HEK293T (cell line): ENCODE data around the gene ERBB2.

Experiments
- CTCF ChIA-PET: fragments of 350-600 bp; formaldehyde crosslinking; extraction: SDS; loops from one replicate; lab custom pipeline; 2021; ENCODE audit warnings: antibody characterized with exemption, inconsistent platforms; lab: Yijun Ruan, JAX
- POLR2A ChIA-PET: fragments of 350-600 bp; formaldehyde crosslinking; extraction: SDS; loops from one replicate; lab custom pipeline; 2020; ENCODE audit warnings: antibody characterized with exemption, inconsistent platforms; lab: Yijun Ruan, JAX
- DNase-seq: peaks from one replicate; pipeline ENCODE4 v3.0.0; 2012; ENCODE audit warnings: mixed read lengths; ENCODE audit errors: extremely low spot score
- ARNT ChIP-seq: fragments of 450-650 bp; IDR thresholded peaks from 2 replicates; pipeline ENCODE4 v1.6.1; 2017; ENCODE audit warnings: mild to moderate bottlenecking
- BHLHE40 ChIP-seq: fragments of 450-650 bp; IDR thresholded peaks from 2 replicates; pipeline ENCODE4 v1.6.1; 2016; ENCODE audit warnings: mild to moderate bottlenecking, moderate library complexity, borderline replicate concordance
- CTBP1 ChIP-seq: fragments of 450-650 bp; IDR thresholded peaks from 2 replicates; pipeline ENCODE4 v1.6.1; 2016; ENCODE audit warnings: borderline replicate concordance
- ELF4 ChIP-seq: fragments of 450-650 bp; IDR thresholded peaks from 2 replicates; pipeline ENCODE4 v1.6.1; 2017; ENCODE audit warnings: antibody characterized with exemption
- FOXA1 ChIP-seq: fragments of 450-650 bp; IDR thresholded peaks from 2 replicates; pipeline ENCODE4 v1.6.1; 2016; ENCODE audit warnings: mild to moderate bottlenecking
- FOXK2 ChIP-seq: fragments of 450-650 bp; IDR thresholded peaks from 2 replicates; pipeline ENCODE4 v1.6.1; 2016; ENCODE audit warnings: mild to moderate bottlenecking
- FOXM1 ChIP-seq: fragments of 450-650 bp; IDR thresholded peaks from 2 replicates; pipeline ENCODE4 v1.6.1; 2017; ENCODE audit warnings: mild to moderate bottlenecking, borderline replicate concordance
- HDGF ChIP-seq: fragments of 450-650 bp; IDR thresholded peaks from 2 replicates; pipeline ENCODE4 v1.6.1; 2017; ENCODE audit warnings: antibody characterized with exemption, borderline replicate concordance
- L3MBTL2 ChIP-seq: fragments of 450-650 bp; conservative IDR thresholded peaks from 2 replicates; pipeline ENCODE4 v1.6.1; 2016; ENCODE audit warnings: mild to moderate bottlenecking
- LEF1 ChIP-seq: fragments of 450-650 bp; IDR thresholded peaks from 2 replicates; pipeline ENCODE4 v1.6.1; 2017; ENCODE audit warnings: mild to moderate bottlenecking, borderline replicate concordance
- NFRKB ChIP-seq: fragments of 450-650 bp; IDR thresholded peaks from 2 replicates; pipeline ENCODE4 v1.6.1; 2016; ENCODE audit warnings: mild to moderate bottlenecking, moderate library complexity
- SP1 ChIP-seq: fragments of 450-650 bp; IDR thresholded peaks from 2 replicates; pipeline ENCODE4 v1.6.1; 2017
- SUZ12 ChIP-seq: fragments of 450-650 bp; IDR thresholded peaks from 2 replicates; pipeline ENCODE4 v1.6.1; 2016; ENCODE audit warnings: mild to moderate bottlenecking
- TARDBP ChIP-seq: fragments of 450-650 bp; IDR thresholded peaks from 2 replicates; pipeline ENCODE4 v1.6.1; 2016
- ZNF384 ChIP-seq: fragments of 450-650 bp; IDR thresholded peaks from 2 replicates; pipeline ENCODE4 v1.6.1; 2016
- TF ChIP-seq, protein P1 (sequence below): fragments of 450-650 bp; IDR thresholded peaks from 2 replicates; pipeline ENCODE4 v1.6.1; 2016

The ERBB2 gene

DNA sequence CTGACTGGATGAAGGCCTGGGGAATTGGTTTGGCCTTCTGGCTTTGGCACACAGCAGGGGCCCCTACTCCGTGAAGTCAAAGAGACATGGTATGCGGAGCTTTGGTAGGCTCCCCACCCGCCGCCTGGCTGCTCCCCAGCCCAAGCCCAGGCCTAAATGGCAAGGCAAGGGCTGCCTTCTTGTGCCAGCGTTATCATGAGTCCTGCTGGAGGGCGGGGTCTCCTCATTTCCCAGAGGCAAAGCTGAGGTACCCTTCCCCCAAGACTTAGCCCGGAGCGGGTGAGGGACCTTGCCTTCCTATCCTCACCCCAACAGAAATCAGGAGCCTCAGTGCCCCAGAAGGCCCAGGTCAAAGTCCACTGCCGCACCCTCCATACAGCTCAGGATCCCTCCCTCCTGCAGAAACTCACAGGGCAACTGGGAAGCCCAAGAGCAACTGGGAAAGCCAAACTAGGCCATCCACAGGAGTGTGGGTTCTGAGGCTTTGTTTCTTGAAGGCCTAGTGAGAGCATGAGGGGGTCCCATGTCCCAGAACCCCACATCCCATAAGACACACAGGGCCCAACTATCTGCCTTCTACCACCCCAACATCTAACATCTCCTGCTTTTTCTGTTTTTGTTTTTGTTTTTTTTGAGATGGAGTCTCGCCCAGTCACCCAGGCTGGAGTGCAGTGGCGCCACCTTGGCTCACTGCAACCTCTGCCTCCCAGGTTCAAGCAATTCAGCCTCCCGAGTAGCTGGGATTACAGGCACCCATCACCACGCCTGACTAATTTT is 21.3 kb upstream of the ERBB2 start:
- no peak for DNase-seq
- CTCF ChIA-PET = interaction anchor here (0.7 to 1.4 kb wide), 7 partner anchors 10 to 103 kb away, joined by 3 to 6 read pairs (median 4); partner anchors contain the start of gene PNMT
- TF ChIP-seq NFRKB (no peak), HDGF (no peak), FOXM1 (no peak), SP1 (no peak), ZNF384 (no peak), LEF1 (no peak), FOXA1 (no peak)
- TF ChIP-seq, protein P1, sequence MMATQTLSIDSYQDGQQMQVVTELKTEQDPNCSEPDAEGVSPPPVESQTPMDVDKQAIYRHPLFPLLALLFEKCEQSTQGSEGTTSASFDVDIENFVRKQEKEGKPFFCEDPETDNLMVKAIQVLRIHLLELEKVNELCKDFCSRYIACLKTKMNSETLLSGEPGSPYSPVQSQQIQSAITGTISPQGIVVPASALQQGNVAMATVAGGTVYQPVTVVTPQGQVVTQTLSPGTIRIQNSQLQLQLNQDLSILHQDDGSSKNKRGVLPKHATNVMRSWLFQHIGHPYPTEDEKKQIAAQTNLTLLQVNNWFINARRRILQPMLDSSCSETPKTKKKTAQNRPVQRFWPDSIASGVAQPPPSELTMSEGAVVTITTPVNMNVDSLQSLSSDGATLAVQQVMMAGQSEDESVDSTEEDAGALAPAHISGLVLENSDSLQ = no peak
- POLR2A ChIA-PET = interaction anchor here (1.0 to 2.1 kb wide), 3 partner anchors 9 to 42 kb away, joined by 3 to 11 read pairs (median 9); partner anchors contain the start of genes PGAP3 and STARD3

DNA sequence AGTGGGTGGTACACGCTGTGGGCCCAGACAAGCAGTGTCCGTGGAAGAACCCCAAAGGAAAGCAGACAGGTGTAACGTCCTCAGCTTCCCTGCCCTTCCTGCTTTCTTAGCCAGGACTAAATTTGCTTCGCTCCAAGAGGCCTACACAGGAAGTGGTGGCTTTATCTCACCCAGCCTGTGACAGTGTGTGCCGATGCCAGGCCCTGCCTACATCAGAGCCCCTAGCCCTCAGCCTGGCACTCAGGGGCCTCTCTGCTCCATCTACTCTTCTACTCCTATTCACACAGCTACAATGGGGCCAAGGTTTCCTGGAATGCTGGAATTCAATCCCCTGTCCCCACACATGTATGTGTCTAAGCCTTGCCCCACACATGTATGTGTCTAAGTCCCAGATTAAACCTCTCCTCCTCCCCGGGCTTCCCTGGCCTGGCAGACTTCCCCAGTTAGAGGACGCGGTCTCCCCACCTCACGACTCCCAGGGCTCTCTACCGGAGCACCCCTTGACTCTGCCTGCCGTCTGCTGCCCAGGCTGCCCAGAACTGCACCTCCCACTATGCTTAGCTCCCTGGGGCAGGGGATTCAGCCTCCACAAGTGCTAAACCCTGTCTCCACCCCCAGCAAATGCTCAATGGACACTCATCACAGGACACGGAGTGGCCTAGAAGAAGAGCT is 20.2 kb upstream of the ERBB2 start:
- CTCF ChIA-PET = interaction anchor here (0.6 to 1.4 kb wide), 5 partner anchors 26 to 139 kb away, joined by 3 to 6 read pairs (median 3); no protein-coding TSS in a partner anchor
- TF ChIP-seq, protein P1 = no peak
- TF ChIP-seq HDGF (no peak), ARNT (no peak)
- POLR2A ChIA-PET = interaction anchor here (1.0 to 2.3 kb wide), 3 partner anchors 8 to 20 kb away, joined by 3 to 9 read pairs (median 9); partner anchors contain the start of genes ERBB2 and PGAP3
- no peak for DNase-seq

DNA sequence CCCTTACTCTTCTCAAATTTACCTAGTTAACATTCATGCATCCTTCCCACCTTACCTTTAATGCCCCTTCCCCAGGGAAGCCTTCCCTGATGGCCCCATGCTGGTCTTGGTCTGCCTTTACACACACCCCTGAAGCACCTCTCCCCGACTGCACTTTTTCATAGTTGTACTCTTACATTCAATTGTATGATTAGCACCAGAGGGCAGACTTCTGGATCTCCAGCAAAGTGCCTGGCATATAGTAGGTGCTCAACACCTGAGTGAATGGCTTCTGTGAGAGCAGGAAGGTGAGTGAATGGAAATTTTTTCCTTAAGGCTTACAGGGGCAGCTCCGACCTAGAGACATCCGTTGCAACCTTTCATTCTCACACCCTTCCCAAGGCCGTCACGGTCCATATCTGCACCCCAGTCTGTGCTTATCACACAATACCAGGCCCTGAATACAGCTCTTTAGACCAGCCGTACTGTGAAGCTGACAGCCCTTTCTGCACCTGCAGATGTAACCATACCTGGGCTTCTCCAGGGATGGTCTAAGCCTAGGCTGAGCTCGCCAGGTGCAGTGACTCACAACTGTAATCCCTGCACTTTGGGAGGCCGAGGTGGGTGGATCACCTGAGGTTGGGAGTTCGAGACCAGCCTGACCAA is 16.4 kb upstream of the ERBB2 start:
- ChIA-PET CTCF (no interaction called here), POLR2A (no interaction called here)
- DNase-seq = no peak
- TF ChIP-seq FOXA1 = no peak
- TF ChIP-seq ELF4 = no peak
- TF ChIP-seq HDGF = no peak
- TF ChIP-seq ARNT = no peak
- no peak for TF ChIP-seq FOXM1
- no peak for TF ChIP-seq LEF1
- TF ChIP-seq BHLHE40 = no peak
- TF ChIP-seq ZNF384 = no peak
- no peak for TF ChIP-seq L3MBTL2

DNA sequence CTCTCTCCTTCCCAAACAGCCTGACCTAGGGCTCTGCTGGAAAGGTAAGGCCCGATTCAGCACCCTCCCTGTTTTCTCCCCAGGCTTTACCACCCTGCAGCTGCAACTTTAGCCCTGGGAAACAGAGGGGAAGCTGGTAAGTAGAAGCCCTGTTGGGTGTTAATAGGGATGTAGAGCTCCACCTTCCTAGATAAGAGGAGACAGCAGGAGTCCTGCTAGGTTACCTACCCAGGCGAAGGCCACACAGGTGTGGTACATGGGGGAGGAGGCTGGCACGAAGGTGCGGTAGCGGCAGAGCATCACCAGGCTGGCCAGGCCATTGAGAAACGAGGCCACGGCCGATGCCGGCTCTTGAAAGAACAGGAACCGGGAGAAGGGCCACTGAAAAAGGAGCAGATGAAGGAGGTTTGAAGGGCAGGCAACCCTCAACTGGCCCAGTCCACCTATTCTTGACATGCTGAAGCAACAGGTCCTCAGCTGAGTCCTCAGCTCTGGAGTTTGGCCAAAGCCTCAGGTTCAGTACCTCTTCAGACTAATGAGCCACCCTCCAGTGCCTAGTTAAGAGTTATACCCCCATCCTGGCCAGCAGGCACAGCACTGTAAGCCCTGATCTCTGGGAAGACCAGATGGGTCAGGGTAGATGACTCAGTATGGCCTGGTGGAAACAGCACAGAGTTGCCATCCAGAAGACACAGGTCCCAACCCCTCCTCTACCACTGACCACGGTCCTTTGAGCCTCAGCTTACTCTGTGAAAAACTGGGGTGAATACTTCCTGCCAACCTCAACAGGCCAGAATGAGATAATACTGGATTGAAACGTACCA is 15.3 kb upstream of the ERBB2 start:
- DNase-seq = no peak
- TF ChIP-seq SUZ12 (no peak), ELF4 (no peak), FOXA1 (no peak), LEF1 (no peak), NFRKB (no peak), HDGF (no peak), SP1 (no peak), L3MBTL2 (no peak), FOXK2 (no peak), FOXM1 (no peak), TARDBP (no peak), CTBP1 (no peak), BHLHE40 (no peak), ARNT (no peak)
- CTCF ChIA-PET = interaction anchor here (1.1 kb wide), 1 partner anchor 13 kb away, joined by 4 read pairs; no protein-coding TSS in a partner anchor
- POLR2A ChIA-PET = interaction anchor here (1.0 kb wide), 1 partner anchor 18 kb away, joined by 3 read pairs; no protein-coding TSS in a partner anchor

DNA sequence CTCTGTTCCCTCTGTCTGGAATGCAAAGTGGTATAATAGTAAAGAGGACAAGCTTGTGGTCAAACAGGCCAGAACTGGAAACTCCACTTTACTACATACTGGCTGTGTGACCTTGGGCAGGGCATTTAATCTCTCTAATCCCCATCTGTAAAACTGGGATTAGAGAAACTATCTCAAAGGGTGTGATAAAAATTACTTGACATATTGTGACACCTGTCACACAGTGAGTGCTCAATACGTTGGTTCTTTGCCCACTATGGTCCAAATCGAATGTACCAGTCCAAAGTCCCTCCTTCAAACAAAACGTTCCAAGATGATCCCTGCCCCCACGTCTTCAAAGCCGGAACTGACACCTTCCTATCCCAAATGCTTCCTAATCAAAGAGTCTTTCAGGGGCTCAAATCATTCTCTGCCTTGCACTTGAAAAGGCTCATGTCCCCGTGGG is 12.7 kb upstream of the ERBB2 start:
- ChIA-PET POLR2A (interaction anchor here (0.6 to 5.3 kb wide), 6 partner anchors 8 to 487 kb away, joined by 3 to 84 read pairs (median 10); partner anchors contain the start of genes ERBB2, RPL19 and TCAP), CTCF (interaction anchor here (1.4 kb wide), 1 partner anchor 34 kb away, joined by 7 read pairs; no protein-coding TSS in a partner anchor)
- no peak for DNase-seq
- TF ChIP-seq L3MBTL2 (0 out of 2 replicates have a peak, but pooled peaks have one; percentile 8), FOXA1 (no peak)
